ENCODE measurements around the gene SLC6A3.

The SLC6A3 gene

GRCh38 chr5:1445313-1445688 lies at the start of gene SLC6A3:
TSS of gene SLC6A3 (minus strand) at chr5:1445440. CDS start at chr5:1443197, 2,243 bp downstream.
- peak; percentile 40 for DNase-seq (ENCODE audit: low read depth, low spot score)

GRCh38 chr5:1493941-1494340 lies 48.7 kb upstream of the SLC6A3 start:
- DNase-seq (ENCODE audit: low read depth, low spot score), result no peak

GRCh38 chr5:1493413-1493812 lies 48.2 kb upstream of the SLC6A3 start:
- DNase-seq (ENCODE audit: low read depth, low spot score), result no peak

GRCh38 chr5:1492757-1493156 lies 47.5 kb upstream of the SLC6A3 start:
- no peak for DNase-seq (ENCODE audit: low read depth, low spot score)

DNA sequence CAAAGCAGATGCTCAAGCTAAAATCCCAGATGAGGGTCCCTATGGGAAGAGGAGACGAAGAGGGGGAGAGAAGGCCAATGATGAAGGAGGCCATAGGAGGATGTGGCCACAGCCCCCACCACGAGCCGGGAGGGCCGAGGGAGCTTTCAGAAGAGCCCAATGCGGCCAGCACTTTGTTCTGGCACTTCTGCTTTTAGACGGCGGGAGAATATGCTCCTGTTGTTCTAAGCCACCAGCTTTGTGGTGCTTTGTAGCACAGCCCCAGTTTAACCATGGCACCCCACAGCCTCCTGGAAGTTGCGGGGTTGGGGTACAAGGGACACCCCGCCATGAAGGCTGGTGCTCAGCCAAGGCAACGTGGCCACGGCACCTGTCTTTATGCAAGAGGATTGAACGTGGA lies 45.1 kb upstream of the SLC6A3 start:
- DNase-seq (ENCODE audit: low read depth, low spot score), result no peak

- no peak for DNase-seq (ENCODE audit: low read depth, low spot score)
These were observed 44.5 kb upstream of the SLC6A3 start for GRCh38 chr5:1489754-1490153.

- peak; percentile 66 for DNase-seq (ENCODE audit: low read depth, low spot score)
These were observed 43.8 kb upstream of the SLC6A3 start for GRCh38 chr5:1488882-1489680.

GRCh38 chr5:1487079-1487764 lies 42.0 kb upstream of the SLC6A3 start:
- no peak for DNase-seq (ENCODE audit: low read depth, low spot score)

DNA sequence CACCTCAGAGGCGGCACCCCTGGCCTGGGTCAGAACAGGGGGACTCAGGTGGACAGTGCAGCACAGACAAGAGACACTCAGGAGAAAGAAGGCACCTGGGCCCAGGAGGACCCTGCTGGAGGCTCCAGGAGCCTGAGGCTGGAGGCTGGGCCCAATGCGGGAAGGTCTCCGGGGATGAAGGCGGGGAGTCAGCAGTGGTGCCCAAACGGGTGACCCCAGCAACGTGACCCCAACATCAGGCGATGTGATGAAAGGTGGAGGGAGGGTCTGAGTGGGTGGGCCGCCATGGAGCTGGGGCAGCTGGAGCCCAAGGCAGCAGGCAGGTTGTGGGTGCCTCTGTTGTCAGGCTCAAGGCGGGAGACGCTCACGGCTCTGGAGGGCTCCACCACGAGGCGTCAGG lies 41.0 kb upstream of the SLC6A3 start:
- no peak for DNase-seq (ENCODE audit: low read depth, low spot score)

GRCh38 chr5:1485579-1486118 lies 40.4 kb upstream of the SLC6A3 start:
- DNase-seq (ENCODE audit: low read depth, low spot score), result no peak

GRCh38 chr5:1484730-1485578 lies 39.7 kb upstream of the SLC6A3 start:
- no peak for DNase-seq (ENCODE audit: low read depth, low spot score)

DNA sequence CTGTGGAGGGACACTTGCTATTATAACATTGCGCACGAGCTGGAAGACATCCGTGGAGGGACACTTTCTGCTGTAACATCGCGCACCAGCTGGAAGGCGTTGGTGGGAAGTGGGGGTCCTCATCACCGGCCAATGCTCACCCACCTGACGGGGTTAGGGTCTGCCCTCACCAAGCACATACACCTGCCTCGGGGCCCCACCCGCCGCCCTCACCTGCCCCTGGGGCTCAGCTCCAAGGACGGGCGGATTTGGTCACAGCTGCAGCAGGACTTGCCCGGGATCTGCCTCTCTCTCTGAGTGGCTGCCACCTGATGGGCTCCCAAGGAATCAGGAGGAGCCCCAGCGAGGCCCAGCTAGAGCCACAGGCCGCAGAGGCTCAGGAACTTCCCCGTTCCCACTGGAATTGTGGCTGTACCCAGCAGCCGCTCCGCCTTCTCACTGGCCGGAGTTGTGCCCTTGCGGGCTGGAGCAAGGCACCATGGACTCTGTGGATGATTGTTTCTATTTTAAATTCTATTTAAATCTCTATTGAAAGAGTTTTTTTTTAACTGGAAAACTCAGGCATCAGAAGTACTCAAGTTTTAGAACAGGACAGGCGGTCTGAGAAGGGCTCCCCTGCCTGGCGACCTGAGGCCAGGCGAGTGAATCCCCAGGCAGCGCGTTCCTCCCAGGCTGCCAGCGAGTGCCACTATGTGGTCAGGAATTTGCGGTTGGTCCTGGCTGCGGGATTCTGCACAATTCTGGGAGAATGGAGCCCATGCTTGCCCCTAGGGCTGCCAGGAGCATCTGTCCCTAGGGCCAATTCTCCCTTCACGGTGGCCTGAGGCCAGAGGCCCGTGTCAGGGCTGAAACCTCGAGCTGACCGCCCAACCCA lies 38.9 kb upstream of the SLC6A3 start:
- DNase-seq (ENCODE audit: low read depth, low spot score), result no peak

- no peak for DNase-seq (ENCODE audit: low read depth, low spot score)
These were observed 37.8 kb upstream of the SLC6A3 start for GRCh38 chr5:1483064-1483463.

GRCh38 chr5:1481959-1482331 lies 36.7 kb upstream of the SLC6A3 start:
- no peak for DNase-seq (ENCODE audit: low read depth, low spot score)

DNA sequence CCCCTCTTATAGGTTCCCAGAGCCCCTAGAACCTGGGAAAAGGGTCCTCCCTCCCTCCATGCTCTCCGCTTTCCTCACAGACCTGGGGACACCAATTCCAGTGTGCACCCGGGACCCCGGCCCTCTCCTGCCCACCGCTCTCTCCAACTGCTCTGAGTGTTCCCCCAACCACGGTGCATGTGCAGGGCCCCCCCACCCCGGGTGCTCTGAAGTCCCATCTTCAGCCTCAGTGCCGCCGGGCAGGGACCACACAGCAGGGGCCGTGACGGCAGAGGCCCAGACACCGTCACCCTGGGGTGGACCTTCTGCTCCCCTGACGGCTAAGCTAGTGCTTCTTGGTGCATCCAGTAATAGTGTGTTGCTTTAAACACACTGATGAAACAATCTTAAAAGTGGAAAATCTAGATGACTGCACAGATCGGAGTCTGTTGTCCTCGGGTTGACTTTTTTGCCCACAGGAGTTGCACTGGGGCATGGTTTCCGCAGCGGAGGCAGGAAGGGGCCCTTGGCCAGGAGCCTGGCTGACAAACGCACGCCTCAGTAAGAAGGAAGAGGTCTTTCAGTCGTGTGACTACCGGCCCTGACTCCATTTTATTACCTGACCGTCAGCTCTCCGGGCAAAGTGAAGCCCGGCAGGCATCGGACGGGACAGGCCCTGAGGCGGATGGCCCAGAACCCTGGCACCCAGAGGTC lies 36.2 kb upstream of the SLC6A3 start:
- DNase-seq (ENCODE audit: low read depth, low spot score), result no peak

DNA sequence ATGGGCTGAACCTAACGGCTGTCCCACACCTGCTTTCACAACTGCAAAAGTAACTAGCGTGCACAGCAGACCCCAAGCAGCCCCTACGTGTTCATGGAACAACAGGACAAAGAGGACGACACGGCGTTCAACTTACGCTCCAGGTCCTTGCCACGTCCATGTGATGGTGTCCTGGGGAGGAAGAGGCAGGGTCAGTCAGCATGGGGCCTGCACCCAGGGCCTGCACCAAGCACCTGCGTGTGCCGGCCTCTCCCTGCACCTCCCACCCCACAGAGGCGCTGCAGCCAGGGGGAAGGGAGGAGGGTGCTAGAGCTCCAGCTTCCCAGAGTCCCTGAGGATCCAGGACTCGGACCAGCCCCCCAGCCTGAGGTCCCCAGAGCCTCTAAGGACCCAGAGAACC lies 35.6 kb upstream of the SLC6A3 start:
- no peak for DNase-seq (ENCODE audit: low read depth, low spot score)

DNA sequence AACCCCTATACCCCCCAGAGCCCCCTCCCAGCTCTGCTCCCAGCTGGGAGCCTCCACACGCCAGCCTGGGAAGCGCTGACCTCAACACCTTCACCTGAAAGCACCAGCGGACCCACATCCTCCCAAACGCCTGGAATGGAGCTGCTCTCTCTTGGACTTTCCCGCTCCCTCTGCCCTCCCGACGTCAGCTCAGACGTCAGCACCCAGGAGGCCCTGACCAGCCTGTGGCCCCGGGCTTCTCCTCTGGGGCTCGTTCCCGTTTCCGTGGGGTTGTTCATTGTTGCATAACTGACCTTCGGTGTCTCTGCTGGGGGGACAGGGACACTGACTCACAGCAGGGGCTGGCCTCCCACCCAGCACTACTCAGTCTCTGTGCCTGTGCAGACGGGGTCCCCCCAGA lies 35.0 kb upstream of the SLC6A3 start:
- DNase-seq (ENCODE audit: low read depth, low spot score), result no peak

- DNase-seq (ENCODE audit: low read depth, low spot score), result peak; percentile 57
These were observed 34.4 kb upstream of the SLC6A3 start for GRCh38 chr5:1479581-1480188.

GRCh38 chr5:1479066-1479465 lies 33.8 kb upstream of the SLC6A3 start:
- no peak for DNase-seq (ENCODE audit: low read depth, low spot score)
